HG02884 (cell line): ENCODE data around the gene LRRC8D.
"Not testable (repeated sequence)": the region's sequence is repeated elsewhere in the genome, so short reads cannot be mapped to it uniquely, and the experiment has no call there.

Experiments used
- ATAC-seq: cut with Tn5 transposase; IDR thresholded peaks from one replicate; pipeline ENCODE4 v1.9.1; 2021; ENCODE audit warnings: mild to moderate bottlenecking, moderate library complexity; ENCODE audit not compliant: unreplicated experiment

Gene LRRC8D

GRCh38 chr1:89982846-89983245 is 162.0 kb downstream of the LRRC8D start:
- not testable (repeated sequence) for ATAC-seq

- ATAC-seq = not testable (repeated sequence)
Measured at GRCh38 chr1:89984564-89985116, 163.8 kb downstream of the LRRC8D start.

- ATAC-seq = no peak
Measured at GRCh38 chr1:89986020-89986419, 165.2 kb downstream of the LRRC8D start.
